HFFc6 (cell line): ENCODE data around the gene MTHFR. TPM values are rescaled to one million over a fixed set of nuclear protein-coding genes. Genes with fewer than 3 reads are reported as not detected.

Source experiments
- DNase-seq: peaks from one replicate; pipeline ENCODE4 v3.0.0-alpha.2; 2018
- H3K27ac Mint-ChIP-seq: 2 replicates; pipeline ENCODE4 v1.8.0; 2020; ENCODE audit warnings: mild to moderate bottlenecking, mixed read lengths
- H3K27me3 Mint-ChIP-seq: 2 replicates; pipeline ENCODE4 v1.8.0; 2021; ENCODE audit warnings: mild to moderate bottlenecking, moderate library complexity, mixed read lengths; ENCODE audit not compliant: insufficient read depth
- H3K36me3 Mint-ChIP-seq: 2 replicates; pipeline ENCODE4 v1.8.0; 2021; ENCODE audit warnings: low read depth, mixed read lengths
- H3K4me1 Mint-ChIP-seq: 2 replicates; pipeline ENCODE4 v1.8.0; 2020; ENCODE audit warnings: low read depth, mixed read lengths
- H3K4me3 Mint-ChIP-seq: 2 replicates; pipeline ENCODE4 v1.8.0; 2020; ENCODE audit warnings: mild to moderate bottlenecking, moderate library complexity, mixed read lengths
- H3K9me3 Mint-ChIP-seq: 2 replicates; pipeline ENCODE4 v1.8.0; 2020; ENCODE audit warnings: mild to moderate bottlenecking, mixed read lengths
- CTCF ChIP-seq: fragments of 200-600 bp; sonication (generic); IDR thresholded peaks from 2 replicates; pipeline ENCODE4 v1.5.0; 2021; ENCODE audit warnings: antibody characterized with exemption, mild to moderate bottlenecking
- total RNA-seq, 6 experiments: library from RNA; stranded (reverse); fragmentation: NEBNext Ultra II Directional; extraction: Animal tissue kit (Norgen Biotek cat#: 25700); gene quantifications; 2 replicates in 1 of 6; 3 replicates in 5 of 6; pipeline ENCODE4 v1.2.3, GENCODE V29; 2021

MTHFR gene
- total RNA-seq, 6 experiments from 2014 or later = 9.4 to 11.7 (median 10.5) TPM

DNA sequence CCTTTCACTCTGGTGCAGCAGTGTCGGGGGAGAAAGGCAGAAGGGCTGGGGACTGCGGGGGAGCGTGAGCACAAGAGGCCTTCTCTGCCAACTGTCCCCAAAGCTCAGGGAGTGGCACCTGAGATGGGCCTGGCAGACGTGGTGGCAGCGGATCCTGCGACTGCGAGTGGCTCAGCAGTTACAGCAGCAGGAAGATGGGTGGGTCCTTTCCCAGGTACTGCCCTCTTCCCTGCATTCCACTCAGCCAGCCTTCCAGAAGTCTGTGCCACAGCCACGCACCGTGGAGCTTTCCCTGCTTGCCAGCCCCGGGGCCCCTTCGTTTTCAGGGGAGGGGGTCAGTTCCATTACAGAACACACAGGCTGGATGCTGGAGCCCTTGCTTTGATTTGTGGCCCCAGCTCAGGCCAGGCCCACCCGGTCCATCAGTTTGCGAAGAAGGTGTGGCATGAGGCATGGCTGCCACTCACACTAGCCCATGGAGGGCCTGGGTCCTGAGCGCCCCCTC lies 17.2 kb downstream of the MTHFR start:
- no peak for DNase-seq
- Mint-ChIP-seq H3K36me3 (peaks cover 7% of the 10 kb centered on the region; the same call in 1 of the 2 replicates), H3K27ac (no peak overlapping the region), H3K27me3 (no peaks in the 10 kb centered on the region; the same call in 1 of the 2 replicates), H3K4me1 (peaks cover 33% of the 10 kb centered on the region), H3K4me3 (no peak overlapping the region), H3K9me3 (no peaks in the 10 kb centered on the region)
- no peak for TF ChIP-seq CTCF

GRCh38 chr1:11787804-11788436 lies 17.8 kb downstream of the MTHFR start:
- Mint-ChIP-seq H3K36me3 (peaks cover 7% of the 10 kb centered on the region; the same call in 1 of the 2 replicates), H3K4me1 (peaks cover 33% of the 10 kb centered on the region), H3K4me3 (no peak overlapping the region)

GRCh38 chr1:11787251-11787803 lies 18.4 kb downstream of the MTHFR start:
- Mint-ChIP-seq H3K27ac (peak overlapping the region; percentile 65), H3K4me3 (no peak overlapping the region), H3K36me3 (peaks cover 7% of the 10 kb centered on the region; the same call in 1 of the 2 replicates), H3K27me3 (no peaks in the 10 kb centered on the region; the same call in 1 of the 2 replicates), H3K4me1 (peaks cover 33% of the 10 kb centered on the region), H3K9me3 (no peaks in the 10 kb centered on the region)
- no peak for TF ChIP-seq CTCF
- peak; percentile 35 for DNase-seq

More at GRCh38 chr1:11787804-11788436, 17.8 kb downstream of the MTHFR start:
- DNase-seq = no peak
- H3K27me3 Mint-ChIP-seq = no peaks in the 10 kb centered on the region; the same call in 1 of the 2 replicates
- H3K27ac Mint-ChIP-seq = peak overlapping the region; percentile 65
- no peaks in the 10 kb centered on the region for H3K9me3 Mint-ChIP-seq
- TF ChIP-seq CTCF = no peak

DNA sequence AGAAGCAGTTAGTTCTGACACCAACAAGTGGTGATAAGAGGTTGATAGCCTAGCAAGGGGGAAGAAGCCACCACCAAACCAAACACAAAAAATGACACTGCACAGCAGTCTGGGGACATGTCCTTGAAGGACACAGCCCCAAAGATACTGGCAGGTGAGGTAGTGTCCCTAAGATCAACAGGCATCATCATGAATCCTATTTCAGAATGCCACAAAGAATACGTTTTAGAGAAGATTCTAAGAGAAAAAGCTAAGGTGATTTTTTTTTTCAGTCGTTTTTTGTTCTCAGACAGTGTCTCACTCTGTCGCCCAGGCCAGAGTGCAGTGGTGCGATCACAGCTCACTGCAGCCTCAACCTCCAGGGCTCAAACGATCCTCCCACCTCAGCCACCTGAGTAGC lies 19.6 kb downstream of the MTHFR start:
- Mint-ChIP-seq H3K9me3 (no peaks in the 10 kb centered on the region), H3K4me1 (peaks cover 22% of the 10 kb centered on the region), H3K36me3 (no peaks in the 10 kb centered on the region), H3K4me3 (no peak overlapping the region), H3K27me3 (no peaks in the 10 kb centered on the region), H3K27ac (no peak overlapping the region)
- DNase-seq = no peak
- no peak for TF ChIP-seq CTCF

GRCh38 chr1:11784993-11785769 lies 20.6 kb downstream of the MTHFR start:
- H3K27ac Mint-ChIP-seq = no peak overlapping the region
- peak; percentile 93 for TF ChIP-seq CTCF
- H3K36me3 Mint-ChIP-seq = no peaks in the 10 kb centered on the region
- no peaks in the 10 kb centered on the region for H3K9me3 Mint-ChIP-seq
- H3K4me3 Mint-ChIP-seq = no peak overlapping the region
- H3K4me1 Mint-ChIP-seq = peaks cover 13% of the 10 kb centered on the region
- DNase-seq = peak; percentile 33
- peaks cover 4% of the 10 kb centered on the region; the same call in 1 of the 2 replicates for H3K27me3 Mint-ChIP-seq
